ENCODE measurements around the gene DLGAP4.

DNA sequence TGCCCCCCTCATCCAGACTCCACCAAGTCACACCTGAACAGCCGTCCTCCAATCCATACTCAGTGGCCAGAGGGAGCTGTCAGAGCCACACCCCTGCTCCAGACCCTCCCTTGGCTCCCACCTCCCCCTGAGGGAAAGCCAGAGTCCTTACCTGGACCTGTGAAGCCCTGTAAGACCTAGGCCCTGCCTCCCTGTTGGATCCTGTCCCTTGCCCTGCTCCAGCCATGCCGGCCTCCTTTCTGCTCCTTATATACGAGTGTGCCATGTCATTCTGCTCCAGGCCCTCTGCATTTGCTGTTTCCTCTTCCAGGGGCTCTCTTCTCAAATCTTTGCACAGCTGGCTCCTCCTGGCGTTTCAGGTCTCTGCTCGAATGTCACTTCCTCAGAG is 134.9 kb downstream of the DLGAP4 start:
- TF ChIP-seq CTCF (IDR thresholded peaks at IDR 0.05) (no peak), KDM5A (IDR thresholded peaks at IDR 0.05) (no peak), CHD4 (IDR thresholded peaks at IDR 0.05; ENCODE audit: borderline replicate concordance) (no peak), NFE2L2 (conservative IDR thresholded peaks at IDR 0.05; ENCODE audit: low read length) (no peak), SMC3 (IDR thresholded peaks at IDR 0.05) (no peak), RFX5 (IDR thresholded peaks at IDR 0.05) (no peak), ZFP36 (IDR thresholded peaks at IDR 0.05; ENCODE audit: borderline replicate concordance, partially characterized antibody) (no peak), MAX (IDR thresholded peaks at IDR 0.05) (no peak), RCOR1 (IDR thresholded peaks at IDR 0.05; ENCODE audit: low read depth, low read length) (no peak), POLR2A (IDR thresholded peaks at IDR 0.05; ENCODE audit: low read length) (no peak), KDM1A (IDR thresholded peaks at IDR 0.05; ENCODE audit: low read depth) (no peak)
